ENCODE results near the gene CDIPT. TPM values are rescaled to one million over a fixed set of nuclear protein-coding genes. Genes with fewer than 3 reads are reported as not detected.
"Not testable (repeated sequence)": the region's sequence is repeated elsewhere in the genome, so short reads cannot be mapped to it uniquely, and the experiment has no call there.

CDIPT gene
- polyA plus RNA-seq, 1 experiment, result 89.9 TPM

DNA sequence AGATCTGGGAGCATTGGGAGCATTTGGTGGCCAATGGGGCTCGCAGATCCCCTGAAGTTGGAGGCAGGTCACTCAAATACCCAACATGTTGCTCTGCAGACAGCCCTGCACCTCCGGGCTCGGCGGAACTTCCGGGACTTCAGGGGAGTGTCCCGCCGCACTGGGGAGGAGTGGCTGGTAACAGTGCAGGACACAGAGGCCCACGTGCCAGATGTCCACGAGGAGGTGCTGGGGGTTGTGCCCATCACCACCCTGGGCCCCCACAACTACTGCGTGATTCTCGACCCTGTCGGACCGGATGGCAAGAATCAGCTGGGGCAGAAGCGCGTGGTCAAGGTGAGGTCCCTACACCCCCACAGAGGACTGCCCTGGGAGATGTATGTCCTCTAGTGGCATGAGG, 26.4 kb downstream of the CDIPT start:
- CTCF ChIA-PET, result no interaction called here
- Histone ChIP-seq H3K27me3 (ENCODE audit: control insufficient read depth, insufficient read depth, low read length) (no peaks in the 10 kb centered on the region), H3K9me3 (ENCODE audit: control insufficient read depth, insufficient read depth, low read length) (no peaks in the 10 kb centered on the region; the same call in 1 of the 2 replicates), H3K27ac (ENCODE audit: low read depth, low read length) (no peak overlapping the region), H3K4me3 (ENCODE audit: low read depth, low read length) (no peak overlapping the region)
- POLR2A ChIA-PET, result interaction anchor here (0.6 kb wide), 1 partner anchor 19 kb away, joined by 3 read pairs; no protein-coding TSS in a partner anchor
- DNase-seq (ENCODE audit: low read depth, low spot score), result no peak
- TF ChIP-seq, protein P1, sequence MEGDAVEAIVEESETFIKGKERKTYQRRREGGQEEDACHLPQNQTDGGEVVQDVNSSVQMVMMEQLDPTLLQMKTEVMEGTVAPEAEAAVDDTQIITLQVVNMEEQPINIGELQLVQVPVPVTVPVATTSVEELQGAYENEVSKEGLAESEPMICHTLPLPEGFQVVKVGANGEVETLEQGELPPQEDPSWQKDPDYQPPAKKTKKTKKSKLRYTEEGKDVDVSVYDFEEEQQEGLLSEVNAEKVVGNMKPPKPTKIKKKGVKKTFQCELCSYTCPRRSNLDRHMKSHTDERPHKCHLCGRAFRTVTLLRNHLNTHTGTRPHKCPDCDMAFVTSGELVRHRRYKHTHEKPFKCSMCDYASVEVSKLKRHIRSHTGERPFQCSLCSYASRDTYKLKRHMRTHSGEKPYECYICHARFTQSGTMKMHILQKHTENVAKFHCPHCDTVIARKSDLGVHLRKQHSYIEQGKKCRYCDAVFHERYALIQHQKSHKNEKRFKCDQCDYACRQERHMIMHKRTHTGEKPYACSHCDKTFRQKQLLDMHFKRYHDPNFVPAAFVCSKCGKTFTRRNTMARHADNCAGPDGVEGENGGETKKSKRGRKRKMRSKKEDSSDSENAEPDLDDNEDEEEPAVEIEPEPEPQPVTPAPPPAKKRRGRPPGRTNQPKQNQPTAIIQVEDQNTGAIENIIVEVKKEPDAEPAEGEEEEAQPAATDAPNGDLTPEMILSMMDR (IDR thresholded peaks at IDR 0.05; ENCODE audit: low read depth, low read length), result no peak

DNA sequence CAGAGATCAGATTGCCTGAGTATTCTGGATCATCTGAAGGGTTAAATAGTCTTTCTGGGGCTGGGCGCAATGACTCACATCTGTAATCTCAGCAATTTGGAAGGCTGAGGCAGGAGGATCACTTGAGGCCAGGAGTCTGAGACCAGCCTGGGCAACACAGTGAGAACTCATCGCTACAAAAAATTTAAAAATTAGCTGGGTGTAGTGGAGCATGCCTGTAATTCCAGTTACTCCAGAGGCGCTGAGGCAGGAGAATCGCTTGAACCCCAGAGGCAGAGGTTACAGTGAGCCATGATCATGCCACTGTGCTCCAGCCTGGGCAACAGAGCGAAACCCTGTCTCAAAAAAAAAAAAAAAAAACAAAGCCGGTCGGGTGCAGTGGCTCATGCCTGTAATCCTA, 27.1 kb downstream of the CDIPT start:
- Histone ChIP-seq H3K4me3 (ENCODE audit: low read depth, low read length) (no peak overlapping the region), H3K27ac (ENCODE audit: low read depth, low read length) (no peak overlapping the region), H3K27me3 (ENCODE audit: control insufficient read depth, insufficient read depth, low read length) (no peaks in the 10 kb centered on the region), H3K9me3 (ENCODE audit: control insufficient read depth, insufficient read depth, low read length) (no peaks in the 10 kb centered on the region; the same call in 1 of the 2 replicates)
- CTCF ChIA-PET, result interaction anchor here (2.6 kb wide), 1 partner anchor 13 kb away, joined by 14 read pairs; no protein-coding TSS in a partner anchor
- POLR2A ChIA-PET, result interaction anchor here (0.6 to 0.7 kb wide), 3 partner anchors 11 to 28 kb away, joined by 3 to 8 read pairs (median 4); no protein-coding TSS in a partner anchor
- TF ChIP-seq, protein P1 (IDR thresholded peaks at IDR 0.05; ENCODE audit: low read depth, low read length), result no peak
- no peak for DNase-seq (ENCODE audit: low read depth, low spot score)

DNA sequence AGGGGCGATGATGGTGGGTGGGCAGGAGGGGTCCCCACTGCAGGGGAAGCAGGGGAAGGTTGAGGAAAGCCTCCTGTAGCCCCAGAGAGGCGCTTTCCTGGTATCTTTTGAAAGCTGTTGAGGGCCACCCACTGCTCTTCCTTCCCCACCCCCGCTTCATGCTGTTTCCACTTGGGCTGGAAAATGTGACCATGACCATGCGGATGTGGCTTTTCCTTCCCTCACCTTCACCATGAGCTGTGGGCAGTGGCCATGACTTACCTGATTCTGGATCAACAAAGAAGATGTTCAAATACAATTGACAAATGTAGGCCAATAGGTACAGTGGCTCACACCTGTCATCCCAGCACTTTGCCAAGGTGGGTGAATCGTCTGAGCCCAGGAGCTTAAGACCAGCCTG, 28.9 kb downstream of the CDIPT start:
- H3K9me3 ChIP-seq (ENCODE audit: control insufficient read depth, insufficient read depth, low read length), result no peaks in the 10 kb centered on the region; the same call in 1 of the 2 replicates
- no peak for DNase-seq (ENCODE audit: low read depth, low spot score)
- CTCF ChIA-PET, result interaction anchor here (2.6 kb wide), 1 partner anchor 15 kb away, joined by 14 read pairs; no protein-coding TSS in a partner anchor
- H3K4me3 ChIP-seq (ENCODE audit: low read depth, low read length), result no peak overlapping the region
- no peak overlapping the region for H3K27ac ChIP-seq (ENCODE audit: low read depth, low read length)
- POLR2A ChIA-PET, result interaction anchor here (0.6 kb wide), 1 partner anchor 57 kb away, joined by 3 read pairs; no protein-coding TSS in a partner anchor
- TF ChIP-seq, protein P1 (IDR thresholded peaks at IDR 0.05; ENCODE audit: low read depth, low read length), result no peak
- H3K27me3 ChIP-seq (ENCODE audit: control insufficient read depth, insufficient read depth, low read length), result no peaks in the 10 kb centered on the region

DNA sequence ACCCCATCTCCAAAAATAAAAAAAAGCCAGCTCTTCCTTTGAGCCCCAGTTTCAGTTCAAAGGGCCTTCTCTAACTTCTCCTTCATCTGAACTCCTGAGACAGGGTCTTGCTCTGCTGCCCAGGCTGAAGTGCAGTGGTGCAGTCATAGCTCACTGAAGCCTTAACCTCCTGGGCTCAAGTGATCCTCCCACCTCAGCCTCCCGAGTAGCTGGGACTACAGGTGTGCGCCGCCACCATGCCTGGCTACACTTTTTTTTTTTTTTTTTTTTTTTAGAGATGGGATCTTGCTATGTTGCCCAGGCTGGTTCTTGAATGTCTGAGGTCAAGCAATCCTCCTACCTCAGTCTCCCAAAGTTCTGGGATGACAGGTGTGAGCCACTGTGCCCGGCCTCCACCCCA, 29.8 kb downstream of the CDIPT start:
- not testable (repeated sequence) for H3K27me3 ChIP-seq (ENCODE audit: control insufficient read depth, insufficient read depth, low read length)
- CTCF ChIA-PET, result interaction anchor here (1.6 kb wide), 1 partner anchor 15 kb away, joined by 6 read pairs; no protein-coding TSS in a partner anchor
- POLR2A ChIA-PET, result interaction anchor here (1.0 kb wide), 1 partner anchor 15 kb away, joined by 3 read pairs; no protein-coding TSS in a partner anchor

DNA sequence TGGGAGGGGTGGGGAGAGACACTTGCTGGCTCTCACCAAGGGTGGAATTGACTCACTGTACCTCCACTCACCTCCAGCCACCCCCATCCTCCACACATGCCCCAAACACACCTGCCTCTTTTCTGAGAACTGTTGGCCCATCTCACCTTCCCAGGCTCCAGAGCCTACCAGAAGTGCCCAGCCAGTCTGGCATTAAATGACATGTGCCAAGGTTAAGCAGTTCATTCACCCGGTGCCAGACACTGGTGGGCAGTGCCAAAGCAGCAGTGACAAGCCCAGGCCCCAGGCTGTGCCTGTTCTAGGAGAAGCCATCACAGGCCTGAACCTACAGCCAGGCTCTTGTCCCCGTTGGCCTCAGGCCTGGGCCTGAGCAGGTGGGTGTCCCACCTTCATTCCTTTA, 31.5 kb downstream of the CDIPT start:
- ChIA-PET CTCF (no interaction called here), POLR2A (no interaction called here)
- TF ChIP-seq, protein P1 (IDR thresholded peaks at IDR 0.05; ENCODE audit: low read depth, low read length), result no peak
- Histone ChIP-seq H3K9me3 (ENCODE audit: control insufficient read depth, insufficient read depth, low read length) (no peaks in the 10 kb centered on the region), H3K4me3 (ENCODE audit: low read depth, low read length) (no peak overlapping the region), H3K27me3 (ENCODE audit: control insufficient read depth, insufficient read depth, low read length) (no peaks in the 10 kb centered on the region), H3K27ac (ENCODE audit: low read depth, low read length) (no peak overlapping the region)
- DNase-seq (ENCODE audit: low read depth, low spot score), result no peak

More for the DNA sequence above, 29.8 kb downstream of the CDIPT start:
- not testable (repeated sequence) for H3K9me3 ChIP-seq (ENCODE audit: control insufficient read depth, insufficient read depth, low read length); H3K4me3 ChIP-seq (ENCODE audit: low read depth, low read length); H3K27ac ChIP-seq (ENCODE audit: low read depth, low read length); DNase-seq (ENCODE audit: low read depth, low spot score)

Measured in AG04450 (cell line).